Measurements from ENCODE around the gene IL15RA.

DNA sequence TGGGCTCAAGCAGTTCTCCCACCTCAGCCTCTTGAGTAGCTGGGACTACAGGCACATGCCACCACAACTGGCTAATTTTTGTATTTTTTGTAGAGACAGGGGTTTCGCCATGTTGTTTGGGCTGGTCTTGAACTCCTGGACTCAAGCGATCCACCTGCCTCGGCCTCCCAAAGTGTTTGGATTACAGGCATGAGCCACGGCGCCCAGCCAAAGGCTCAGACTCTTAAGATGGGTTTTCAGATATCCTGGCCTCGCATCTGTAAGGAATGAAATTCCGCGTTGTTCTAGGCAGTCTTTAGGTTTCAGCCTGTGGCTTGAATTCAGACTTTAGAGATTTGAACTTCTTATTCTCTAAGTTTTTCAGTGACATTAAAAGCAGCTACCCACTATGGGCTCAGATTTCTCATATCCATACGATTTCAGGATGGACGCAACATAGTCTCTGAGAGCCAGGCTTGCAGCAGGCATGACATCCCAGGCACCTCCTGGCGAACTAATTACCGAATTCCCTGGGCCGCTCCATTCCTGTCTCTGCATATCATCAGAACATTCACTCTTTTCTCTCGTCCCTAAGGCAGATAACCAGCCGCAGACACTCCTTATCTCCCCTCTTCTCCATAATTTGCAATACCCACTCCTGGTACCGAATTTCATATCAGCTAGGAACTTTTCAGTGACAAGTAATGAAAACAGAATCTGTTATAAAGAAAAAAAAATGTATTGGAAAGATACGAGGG lies 29.7 kb downstream of the IL15RA start:
- TF ChIP-seq, protein P1, sequence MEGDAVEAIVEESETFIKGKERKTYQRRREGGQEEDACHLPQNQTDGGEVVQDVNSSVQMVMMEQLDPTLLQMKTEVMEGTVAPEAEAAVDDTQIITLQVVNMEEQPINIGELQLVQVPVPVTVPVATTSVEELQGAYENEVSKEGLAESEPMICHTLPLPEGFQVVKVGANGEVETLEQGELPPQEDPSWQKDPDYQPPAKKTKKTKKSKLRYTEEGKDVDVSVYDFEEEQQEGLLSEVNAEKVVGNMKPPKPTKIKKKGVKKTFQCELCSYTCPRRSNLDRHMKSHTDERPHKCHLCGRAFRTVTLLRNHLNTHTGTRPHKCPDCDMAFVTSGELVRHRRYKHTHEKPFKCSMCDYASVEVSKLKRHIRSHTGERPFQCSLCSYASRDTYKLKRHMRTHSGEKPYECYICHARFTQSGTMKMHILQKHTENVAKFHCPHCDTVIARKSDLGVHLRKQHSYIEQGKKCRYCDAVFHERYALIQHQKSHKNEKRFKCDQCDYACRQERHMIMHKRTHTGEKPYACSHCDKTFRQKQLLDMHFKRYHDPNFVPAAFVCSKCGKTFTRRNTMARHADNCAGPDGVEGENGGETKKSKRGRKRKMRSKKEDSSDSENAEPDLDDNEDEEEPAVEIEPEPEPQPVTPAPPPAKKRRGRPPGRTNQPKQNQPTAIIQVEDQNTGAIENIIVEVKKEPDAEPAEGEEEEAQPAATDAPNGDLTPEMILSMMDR (conservative IDR thresholded peaks at IDR 0.05; ENCODE audit: low read depth, low read length), result no peak
- no peak for TF ChIP-seq EZH2 (IDR thresholded peaks at IDR 0.05; ENCODE audit: low read length, unreplicated experiment)

Data from PC-3 (cell line).